ENCODE results near the gene DTHD1.

DNA sequence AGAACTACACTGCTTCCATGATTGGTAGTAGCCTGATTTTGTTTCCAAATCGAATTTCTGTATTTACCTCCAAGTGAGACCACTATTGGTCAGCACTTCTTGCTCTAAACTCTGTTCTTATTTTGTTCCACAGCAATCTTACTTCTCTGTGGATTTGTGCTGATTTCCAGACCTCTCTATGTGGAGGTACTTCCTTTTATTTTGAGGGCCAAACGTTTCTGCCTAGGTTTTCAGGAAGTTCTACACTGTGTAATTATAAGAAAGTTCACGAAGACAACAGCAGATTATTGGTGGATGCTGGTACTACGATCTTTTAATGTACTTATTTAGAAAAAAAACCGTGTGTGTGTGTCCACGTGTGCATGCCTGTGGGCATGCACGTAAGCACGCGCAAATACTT, 46.7 kb downstream of the DTHD1 start:
- TF ChIP-seq, protein P1, sequence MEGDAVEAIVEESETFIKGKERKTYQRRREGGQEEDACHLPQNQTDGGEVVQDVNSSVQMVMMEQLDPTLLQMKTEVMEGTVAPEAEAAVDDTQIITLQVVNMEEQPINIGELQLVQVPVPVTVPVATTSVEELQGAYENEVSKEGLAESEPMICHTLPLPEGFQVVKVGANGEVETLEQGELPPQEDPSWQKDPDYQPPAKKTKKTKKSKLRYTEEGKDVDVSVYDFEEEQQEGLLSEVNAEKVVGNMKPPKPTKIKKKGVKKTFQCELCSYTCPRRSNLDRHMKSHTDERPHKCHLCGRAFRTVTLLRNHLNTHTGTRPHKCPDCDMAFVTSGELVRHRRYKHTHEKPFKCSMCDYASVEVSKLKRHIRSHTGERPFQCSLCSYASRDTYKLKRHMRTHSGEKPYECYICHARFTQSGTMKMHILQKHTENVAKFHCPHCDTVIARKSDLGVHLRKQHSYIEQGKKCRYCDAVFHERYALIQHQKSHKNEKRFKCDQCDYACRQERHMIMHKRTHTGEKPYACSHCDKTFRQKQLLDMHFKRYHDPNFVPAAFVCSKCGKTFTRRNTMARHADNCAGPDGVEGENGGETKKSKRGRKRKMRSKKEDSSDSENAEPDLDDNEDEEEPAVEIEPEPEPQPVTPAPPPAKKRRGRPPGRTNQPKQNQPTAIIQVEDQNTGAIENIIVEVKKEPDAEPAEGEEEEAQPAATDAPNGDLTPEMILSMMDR (IDR thresholded peaks at IDR 0.05), result no peak
- TF ChIP-seq POLR2A (IDR thresholded peaks at IDR 0.05), result no peak
